H4 (cell line): ENCODE measurements around the gene TCF7. TPM values are rescaled to one million over a fixed set of nuclear protein-coding genes. Genes with fewer than 3 reads are reported as not detected.

Experiments used
- DNase-seq: peaks from one replicate; pipeline ENCODE4 v3.0.0-alpha.2; 2015; ENCODE audit warnings: low spot score
- total RNA-seq: library from RNA; depleted of rRNA; stranded (reverse); fragments of >200 nt; shearing (Covaris generic); gene quantifications from 2 replicates; pipeline ENCODE4 v1.2.3, GENCODE V29; 2014

The TCF7 gene
- total RNA-seq, 1 experiment from 2014 or later = 2.9 TPM

DNA sequence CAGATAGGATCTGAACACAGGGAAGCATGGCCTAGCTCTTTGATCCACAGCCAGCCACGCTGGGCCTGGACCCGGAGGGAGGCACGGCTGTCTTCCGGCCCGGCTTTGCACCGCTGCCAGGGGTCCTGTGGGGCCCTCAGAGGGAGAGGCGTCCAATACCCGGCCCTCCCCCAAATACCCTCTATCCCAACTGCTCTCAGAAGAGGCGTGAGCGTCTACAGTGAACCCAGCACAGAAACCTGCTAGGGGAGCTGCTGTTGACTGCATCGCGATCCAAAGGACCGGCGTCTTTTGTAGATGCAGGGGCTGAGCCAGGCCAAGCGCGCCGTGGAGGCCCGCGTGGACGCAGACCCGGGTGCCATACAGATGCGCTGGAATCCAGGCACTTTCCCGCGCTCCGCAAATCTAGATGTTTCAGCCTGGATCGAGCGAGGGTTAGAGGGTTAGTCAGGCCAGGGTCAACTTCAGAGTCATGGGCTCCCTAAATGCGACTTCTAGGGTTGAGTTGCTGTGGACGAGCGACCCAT lies 1.1 kb upstream of the TCF7 start:
- DNase-seq = no peak

DNA sequence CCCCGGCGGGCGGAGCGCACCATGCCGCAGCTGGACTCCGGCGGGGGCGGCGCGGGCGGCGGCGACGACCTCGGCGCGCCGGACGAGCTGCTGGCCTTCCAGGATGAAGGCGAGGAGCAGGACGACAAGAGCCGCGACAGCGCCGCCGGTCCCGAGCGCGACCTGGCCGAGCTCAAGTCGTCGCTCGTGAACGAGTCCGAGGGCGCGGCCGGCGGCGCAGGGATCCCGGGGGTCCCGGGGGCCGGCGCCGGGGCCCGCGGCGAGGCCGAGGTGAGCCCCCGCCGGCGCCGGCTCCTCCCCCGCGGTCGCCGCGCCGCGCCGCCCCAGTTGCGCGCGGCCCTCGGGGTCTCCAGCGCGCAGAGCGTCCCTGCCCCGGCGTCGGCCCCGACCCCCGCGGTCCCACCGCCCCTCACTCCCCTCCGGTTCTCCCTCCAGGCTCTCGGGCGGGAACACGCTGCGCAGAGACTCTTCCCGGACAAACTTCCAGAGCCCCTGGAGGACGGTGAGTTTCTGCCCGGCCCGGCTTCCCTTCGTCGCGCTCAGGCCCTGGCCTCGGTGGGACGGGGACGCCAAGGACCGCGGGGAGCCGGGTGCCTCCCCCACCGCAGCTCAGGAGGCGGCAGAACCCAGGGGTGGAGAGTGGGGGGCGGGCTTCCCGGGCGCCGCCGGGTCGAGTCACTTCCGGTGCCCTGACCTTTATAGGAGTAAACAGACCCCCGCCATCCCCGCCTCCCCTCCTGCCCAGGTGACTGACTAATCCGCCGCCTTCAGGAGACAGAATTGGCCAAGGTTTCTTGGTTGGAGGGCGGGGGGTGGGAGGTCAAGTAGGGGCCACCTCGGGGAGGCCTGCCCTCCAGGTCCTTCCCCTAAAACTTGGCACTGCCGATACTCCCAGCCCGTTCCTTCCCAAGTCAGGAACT lies 665 bp downstream of the TCF7 start:
- no peak for DNase-seq

DNA sequence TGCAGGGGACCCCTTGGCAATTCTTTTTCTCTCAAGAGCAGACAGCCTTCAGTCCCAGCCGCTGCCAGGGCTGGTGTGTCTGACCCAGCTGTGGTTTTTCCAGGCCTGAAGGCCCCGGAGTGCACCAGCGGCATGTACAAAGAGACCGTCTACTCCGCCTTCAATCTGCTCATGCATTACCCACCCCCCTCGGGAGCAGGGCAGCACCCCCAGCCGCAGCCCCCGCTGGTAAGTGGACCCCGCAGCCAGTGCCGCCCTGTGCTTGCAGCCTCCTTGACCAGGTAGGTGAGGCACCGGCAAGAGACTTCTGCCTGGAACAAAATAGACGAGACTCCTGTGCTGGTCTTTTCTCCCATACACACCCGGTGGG lies 1.3 kb downstream of the TCF7 start:
- DNase-seq = no peak

DNA sequence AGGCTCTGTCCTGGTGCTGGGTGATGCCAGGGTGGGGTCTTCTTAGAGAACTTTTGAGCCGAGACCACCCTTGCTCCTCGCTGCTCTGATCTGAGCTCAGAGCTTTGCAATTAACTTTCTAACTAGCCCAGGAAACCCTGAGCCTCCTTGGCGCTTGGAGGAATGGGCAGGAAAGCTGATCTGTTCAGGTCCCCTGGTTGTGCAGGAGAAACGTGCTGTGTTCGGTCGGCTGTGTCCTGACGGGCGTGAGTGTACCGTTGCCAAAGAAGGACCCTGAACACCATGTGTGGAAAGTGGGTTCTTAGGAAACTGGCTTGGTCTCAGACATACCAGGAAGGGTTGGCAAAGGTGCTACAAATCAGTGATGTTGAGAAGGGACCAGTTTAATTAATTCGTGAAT lies 1.8 kb downstream of the TCF7 start:
- no peak for DNase-seq

DNA sequence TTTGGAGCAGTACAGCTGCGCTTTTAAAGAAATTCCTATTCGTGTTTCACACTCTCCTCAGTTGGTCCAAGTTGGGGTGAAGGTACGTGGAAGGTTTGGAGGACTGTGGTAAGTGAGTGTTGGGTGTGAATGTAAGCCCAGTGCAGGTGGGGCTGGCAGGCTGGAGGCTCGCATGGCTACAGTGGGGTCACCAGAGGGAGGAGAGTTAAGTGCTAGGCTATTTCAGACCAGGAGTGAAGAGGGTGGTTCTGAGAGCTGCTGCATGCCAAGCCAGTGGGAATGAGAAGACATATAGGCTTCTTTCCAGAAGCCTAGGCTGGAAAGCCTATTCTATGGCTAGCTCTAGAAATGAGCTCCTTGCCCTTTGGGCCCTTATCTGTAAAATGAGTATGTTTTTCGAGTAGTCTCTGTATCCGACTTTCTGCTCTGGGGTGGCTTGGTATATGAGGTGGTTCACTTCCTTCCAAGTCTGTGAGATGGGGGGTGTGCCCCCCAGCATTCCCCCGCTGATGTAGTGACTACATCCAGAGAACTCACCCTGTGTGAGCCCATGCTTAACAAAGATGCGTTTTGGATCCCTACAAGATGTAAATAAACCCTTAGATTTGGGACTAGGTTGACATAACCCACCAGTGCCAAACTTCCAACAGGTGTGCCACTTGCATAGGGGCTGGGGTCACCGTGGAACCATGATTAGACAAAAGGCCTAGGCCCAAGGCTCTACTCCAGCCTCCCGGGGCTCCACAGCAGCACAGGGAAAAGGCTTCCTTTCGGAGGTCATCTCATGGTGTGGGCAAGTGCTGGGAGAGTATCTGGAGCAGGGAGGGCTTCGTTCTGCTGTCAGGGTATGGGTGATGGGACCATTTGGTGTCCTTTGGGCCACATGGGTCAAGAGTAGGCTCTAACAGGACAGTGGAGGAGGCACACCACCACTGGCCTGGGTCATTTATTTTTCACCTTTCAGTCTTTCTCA lies 2.6 kb downstream of the TCF7 start:
- no peak for DNase-seq

DNA sequence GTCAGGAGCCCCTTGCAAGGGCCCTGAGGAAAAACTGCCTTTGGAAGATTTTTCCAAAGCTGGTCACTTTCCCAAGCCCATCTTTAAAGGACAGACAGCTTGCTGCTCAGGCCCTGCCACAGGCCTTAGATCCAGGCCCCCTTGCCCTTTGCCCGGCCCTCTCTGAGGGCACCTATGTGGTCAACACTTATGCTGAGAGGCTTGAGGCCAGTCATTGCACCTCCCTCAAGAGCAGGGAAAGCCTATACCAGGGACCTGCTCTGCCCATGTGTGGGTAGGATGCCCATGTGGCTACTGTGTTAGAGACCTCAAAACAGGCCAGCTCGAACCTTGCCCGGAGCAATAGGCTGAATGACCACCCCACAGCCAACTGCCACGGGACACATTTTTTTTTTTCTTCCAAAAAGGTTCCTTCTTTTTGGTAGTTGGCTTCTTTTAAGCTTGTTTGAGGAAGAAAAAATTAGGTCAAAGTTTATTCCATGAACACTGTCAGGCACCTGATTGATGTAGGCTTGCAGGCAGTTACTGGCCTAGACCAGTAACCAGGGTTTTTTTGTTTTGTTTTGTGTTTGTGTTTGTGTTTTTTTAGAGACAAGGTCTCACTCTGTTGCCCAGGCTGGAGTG lies 3.8 kb downstream of the TCF7 start:
- DNase-seq = no peak

DNA sequence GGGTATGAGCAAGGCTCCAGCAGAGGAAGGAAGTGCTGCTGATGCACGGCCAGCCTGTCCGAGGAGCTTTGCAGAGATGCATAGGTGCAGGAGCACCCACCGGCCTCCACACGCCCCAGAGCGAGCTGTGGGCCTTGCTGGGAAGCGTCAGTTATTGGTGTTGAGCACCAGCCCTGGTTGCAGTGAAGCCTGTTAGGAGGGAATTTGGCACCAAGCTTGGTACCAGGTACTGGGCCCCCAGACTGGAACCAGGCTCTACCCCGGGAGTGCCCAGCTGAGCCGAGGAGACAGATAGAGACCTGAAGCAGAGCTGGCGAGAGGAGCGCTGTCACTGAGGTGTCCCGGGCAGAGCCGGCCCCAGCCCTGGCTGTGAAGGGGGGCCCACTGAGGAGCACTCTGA lies 5.2 kb downstream of the TCF7 start:
- DNase-seq = no peak

DNA sequence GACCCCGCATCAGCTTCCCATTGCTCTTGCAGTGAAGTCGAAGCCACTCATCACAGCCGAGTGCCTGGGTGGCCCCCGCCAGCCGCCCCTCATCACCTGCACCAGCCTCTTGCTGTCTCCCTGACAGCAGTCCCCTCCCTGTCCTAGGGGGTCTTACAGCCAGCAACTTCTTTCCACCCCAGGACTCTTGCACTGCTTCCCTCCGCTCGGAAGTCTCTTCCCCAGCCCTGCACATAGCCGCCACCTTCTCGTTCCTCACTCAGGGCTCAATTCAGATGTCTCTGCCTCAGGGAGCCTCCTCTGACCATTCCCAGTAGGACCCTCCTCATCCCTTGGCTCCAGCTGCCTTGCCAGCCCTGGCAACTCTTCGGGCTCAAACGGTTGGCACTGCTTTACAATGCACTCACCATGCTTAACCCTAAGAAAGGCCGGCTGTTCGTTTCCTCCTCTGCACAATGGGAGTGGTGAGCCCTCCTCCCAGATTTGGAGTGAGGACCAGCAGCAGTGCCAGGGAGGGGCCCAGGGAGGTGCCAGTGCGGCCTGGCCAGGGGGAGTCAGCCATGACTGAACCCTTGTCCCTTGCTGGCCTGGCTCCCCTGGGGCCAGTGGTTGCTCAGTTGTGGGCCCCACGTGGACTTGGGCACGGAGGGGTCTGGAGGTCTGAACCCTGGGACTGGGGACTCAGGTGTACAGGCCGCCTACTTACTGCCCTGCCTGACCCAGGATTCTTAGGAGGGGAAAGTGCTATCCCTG lies 6.1 kb downstream of the TCF7 start:
- DNase-seq = no peak

DNA sequence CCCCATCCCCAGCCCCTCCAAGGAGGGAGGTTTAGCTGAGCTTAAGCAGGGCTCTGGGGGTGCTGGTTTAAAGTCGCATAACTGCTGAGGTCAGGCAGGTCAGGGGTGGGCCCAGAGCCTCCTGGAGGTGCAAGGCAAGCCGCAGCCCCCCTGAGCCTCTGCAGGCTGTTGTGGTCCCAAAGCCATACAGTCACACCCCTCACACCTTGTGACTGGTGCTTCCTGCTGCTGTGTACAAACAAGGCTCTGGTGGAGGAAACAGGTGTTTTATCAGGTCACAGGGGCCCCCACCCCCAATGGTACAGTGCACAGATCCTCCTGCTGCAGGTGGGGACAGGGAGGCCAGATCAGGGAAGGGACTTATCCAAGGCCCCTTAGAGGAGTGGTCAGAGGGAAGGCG lies 8.0 kb downstream of the TCF7 start:
- no peak for DNase-seq

DNA sequence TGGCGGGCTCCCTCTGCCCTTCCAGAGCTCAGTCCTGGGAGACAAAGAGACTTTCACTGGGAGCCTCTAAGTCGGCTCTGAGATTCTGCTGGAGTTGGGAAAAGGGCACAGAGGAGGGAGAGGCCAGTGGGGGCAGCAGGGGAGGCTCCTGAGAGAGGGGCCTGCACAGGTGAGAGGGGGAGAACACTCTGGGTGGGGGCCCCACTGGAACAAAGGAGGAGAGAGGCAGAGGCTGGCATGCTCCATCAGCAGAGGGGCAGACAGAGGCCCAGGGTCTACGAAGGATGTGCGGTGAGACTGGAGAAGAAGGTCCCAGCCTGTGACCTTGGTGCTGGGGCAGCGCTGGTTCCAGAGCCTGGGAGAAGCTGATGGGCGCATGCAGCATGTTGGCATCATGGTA lies 8.9 kb downstream of the TCF7 start:
- no peak for DNase-seq

DNA sequence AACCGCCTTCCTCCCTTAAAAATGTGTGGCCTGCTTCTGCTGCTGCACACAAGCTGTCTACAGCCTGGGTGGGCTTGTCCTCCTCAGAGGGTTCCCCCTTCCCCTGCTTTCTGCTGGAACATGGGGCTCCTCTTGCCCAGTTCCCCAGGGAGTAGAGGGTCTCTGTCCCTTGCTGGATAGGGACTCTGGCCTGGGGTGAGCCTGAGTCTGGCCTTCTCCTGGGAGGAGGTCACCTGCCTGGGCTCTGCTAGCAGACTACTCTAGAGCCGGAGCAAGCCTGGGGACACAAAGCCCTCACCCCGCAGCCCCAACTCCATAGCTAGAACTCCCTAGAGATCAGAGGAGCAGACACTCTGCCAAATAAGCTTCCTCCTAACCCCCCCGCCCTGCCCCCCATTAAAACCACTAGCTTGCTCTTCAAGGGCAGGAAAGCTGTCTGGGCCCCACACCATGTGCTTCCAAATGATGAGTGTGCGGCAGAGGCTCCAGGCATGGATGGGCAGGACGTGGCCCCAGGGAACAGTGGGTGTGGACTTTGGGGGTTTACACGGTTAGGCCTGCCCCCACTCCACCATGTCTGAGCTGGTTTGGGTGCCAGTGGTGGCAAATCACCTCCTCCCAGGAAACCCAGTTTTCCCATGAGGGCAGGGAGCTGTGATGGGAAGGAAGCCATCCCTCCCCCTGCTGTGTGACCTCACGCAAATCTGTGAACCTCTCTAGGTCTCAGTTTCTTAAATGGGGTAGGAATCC lies 10.0 kb downstream of the TCF7 start:
- DNase-seq = peak; percentile 78

DNA sequence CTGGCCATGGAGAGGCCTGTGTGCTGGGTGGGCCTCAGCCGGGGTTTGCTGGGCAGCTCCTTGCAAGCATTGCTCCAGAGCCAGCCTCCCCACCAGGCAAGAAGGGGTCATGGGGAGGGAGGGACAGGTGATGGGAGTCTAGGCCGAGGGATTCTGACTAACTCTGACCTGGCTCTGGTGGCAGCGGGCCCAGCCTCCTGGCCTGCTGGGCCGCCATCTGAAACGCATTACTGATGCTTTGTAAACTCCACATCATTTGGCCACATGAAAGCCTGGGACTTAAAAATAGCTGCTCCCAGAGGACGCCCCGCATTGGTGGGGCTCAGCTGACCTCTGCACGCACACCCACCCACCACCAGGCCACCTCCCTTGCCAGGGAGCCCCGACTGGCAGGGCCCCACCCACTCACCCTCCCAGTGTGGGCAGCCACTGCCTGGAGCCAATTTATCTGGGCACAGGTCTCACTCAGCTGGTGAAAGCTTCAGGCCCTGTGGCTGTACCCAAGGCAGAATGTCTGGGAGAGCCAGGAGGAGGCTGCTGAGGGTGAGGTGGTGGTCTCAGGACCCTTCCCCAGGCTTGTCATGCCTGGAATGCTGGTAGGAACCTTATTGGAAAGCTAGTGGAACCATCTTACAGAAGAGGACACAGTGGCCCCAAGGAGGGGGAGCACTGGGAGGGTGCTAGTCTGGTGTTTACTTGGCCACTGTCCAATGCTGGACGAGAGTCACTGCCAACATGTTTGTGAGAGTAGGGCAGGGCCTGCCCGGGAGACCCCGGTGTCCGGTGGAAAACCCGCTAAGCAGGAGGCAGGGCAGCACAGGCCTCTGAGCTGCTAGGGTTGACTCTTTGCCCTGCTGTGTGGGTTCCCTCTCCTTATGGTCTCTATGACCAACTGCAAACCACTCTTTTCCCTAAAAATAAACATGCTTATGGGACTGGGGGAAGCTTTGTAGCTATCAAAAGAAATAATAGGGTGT lies 10.8 kb downstream of the TCF7 start:
- peak; percentile 94 for DNase-seq

DNA sequence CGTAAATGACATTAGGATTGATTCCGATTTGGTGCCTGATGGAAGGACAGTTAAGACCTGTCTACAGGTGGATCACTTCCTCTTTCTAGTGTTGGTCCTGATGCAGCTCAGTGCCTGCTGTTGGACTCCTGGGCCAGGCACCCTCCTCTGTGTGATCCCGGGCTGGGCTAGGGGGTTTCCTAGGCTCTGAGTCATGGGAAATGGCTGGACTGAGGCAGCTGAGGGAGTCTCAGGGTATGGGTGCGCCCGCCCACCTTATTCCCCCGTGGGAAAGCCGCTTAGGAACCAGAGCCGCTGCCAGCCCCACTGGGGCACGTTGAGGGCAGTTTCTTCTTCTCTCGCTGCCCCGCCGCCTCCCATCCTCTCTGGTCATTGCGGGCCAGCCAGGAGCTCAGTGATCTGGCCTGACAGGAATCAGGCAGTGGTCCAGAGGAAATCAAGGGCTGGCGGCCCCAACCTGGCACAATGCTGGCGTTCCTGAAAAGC lies 12.9 kb downstream of the TCF7 start:
- no peak for DNase-seq

DNA sequence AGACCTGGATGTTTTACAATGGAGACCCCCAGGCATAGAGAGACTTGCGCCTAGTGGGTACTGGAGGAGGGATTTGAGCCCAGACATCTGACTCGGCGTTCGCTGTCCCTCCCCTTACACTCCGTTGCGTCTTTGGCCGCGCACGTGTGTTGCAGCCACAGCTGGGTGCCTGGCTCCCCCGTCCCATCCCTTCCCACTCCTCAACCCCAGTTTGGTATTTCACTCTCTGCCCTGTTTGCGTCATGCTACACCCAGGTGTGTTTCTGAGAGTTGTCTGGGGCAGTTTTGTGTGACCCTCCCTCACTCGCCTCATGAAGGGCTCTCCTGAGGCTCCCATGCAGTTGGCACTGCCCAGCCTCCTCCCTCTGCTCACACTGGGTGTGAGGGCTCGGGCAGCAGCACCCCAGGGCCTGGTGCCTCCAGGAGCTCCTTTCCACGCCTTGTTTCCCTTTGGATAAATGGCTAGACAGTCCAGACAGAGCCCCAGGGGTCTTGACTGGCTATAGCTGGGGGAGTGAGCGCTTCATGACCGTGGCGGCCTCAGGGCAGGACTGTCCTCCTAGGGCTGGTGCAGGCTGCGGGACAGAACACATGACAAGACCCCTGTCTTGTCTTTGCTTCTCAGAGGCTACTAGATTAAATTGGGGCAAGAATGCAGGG lies 13.6 kb downstream of the TCF7 start:
- no peak for DNase-seq

DNA sequence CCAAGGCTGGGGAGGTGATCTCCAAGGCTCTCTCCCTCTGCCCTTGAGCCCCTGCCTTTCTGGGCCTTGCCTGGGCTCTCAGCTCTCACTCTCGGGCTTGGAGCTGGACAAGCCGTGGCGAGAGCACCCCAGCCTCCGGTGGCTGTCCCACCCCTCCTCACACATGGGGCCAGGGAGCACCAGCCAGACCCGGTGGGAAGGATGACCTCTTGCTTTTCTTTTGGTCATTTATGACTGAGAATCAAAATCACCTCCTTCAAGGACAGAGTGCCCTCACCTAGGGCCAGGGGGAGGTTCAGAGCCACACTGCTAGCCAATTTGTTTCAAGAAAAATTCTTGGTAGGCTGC lies 14.1 kb downstream of the TCF7 start:
- DNase-seq = no peak

DNA sequence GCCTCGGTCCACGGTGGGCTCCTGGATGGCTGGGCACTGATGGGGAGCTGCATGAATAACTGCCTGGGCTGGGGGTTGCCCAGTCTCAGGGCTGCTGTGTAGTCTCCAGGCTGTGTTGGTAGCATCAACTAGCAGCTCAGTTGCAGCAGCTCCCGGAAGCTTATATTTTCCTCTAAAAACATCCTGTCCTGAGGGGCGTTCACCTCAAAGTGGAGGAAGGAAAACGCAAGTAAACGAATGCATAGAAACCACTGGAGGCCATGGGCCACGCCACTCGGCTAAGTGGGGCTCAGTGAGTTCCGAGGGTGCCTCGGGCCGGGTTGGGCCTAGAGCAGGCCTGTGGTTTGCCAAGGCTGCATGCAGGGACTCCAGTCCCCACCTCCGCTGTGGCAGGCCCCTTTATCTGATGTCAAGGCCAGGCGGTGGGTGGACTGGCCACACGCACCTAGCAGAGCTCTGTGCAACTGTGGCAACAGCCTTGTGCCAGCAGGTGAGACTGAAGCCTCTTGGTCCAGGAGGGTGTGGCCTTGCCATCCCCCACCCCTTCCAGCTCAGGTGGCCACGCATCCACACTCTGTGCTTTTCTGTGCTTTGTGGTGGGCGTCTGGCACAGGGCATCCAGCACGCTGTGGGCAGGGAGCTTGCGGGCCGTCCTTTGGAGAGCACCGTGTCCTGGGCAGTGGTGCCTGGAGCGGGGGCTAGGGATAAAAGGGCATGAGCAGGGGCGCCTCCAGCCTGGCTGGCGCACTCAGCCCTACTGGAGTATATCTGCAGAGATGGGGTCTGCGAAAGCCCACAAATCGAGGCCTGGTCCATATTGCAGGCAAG lies 15.1 kb downstream of the TCF7 start:
- no peak for DNase-seq

DNA sequence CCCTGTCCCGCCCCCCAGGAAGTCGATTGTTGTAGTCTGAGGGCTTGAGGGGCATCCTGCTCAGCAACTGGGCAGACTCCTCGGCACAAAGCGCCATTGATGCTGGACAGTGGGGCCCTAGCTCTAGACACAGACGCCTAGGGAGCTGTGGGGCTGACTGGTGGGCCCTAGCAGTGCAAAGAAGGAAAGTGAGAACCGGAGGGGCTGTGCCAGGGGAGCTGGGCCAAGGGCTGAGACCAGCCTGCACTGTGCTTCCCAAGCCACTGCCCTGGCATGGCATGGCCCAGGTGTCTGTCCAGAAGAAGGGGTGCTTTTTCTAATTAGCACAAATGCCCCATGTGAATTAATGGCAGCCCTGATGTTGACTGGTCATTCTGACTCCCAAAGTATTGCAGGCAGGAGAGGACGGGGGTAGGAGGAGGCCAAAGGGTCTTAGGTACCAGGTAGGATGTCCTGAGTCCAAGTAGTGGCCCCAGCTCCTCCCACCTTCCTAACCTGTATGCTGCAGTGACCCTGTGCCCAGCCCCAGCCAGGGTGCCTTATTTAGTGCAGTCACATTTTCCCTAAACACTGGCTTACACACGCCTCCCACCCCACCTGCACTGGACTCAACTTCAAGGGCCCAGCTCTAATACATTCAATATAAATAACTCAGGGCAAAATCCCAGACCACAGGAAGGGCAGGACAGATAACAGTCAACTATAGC lies 15.9 kb downstream of the TCF7 start:
- no peak for DNase-seq
